NK-92 (cell line): ENCODE results near the gene ERN2.
"Not testable (repeated sequence)": the region's sequence is repeated elsewhere in the genome, so short reads cannot be mapped to it uniquely, and the experiment has no call there.

ENCODE experiments used
- DNase-seq: peaks from one replicate; lab custom pipeline; 2025; ENCODE audit not compliant: unreplicated experiment; lab: John Stamatoyannopoulos, UW

The ERN2 gene

GRCh38 chr16:23722613-23723240, 9.7 kb upstream of the ERN2 start:
- DNase-seq: not testable (repeated sequence)

GRCh38 chr16:23716484-23716883, 3.5 kb upstream of the ERN2 start:
- no peak for DNase-seq

GRCh38 chr16:23711785-23712184, 1.2 kb downstream of the ERN2 start:
- DNase-seq: no peak

GRCh38 chr16:23710504-23710903, 2.5 kb downstream of the ERN2 start:
- no peak for DNase-seq

GRCh38 chr16:23710008-23710407, 3.0 kb downstream of the ERN2 start:
- no peak for DNase-seq

- DNase-seq: no peak
Measured at GRCh38 chr16:23709536-23709935, 3.5 kb downstream of the ERN2 start.

GRCh38 chr16:23706439-23706838, 6.6 kb downstream of the ERN2 start:
- no peak for DNase-seq

- DNase-seq: no peak
Measured at GRCh38 chr16:23705517-23705902, 7.5 kb downstream of the ERN2 start.

GRCh38 chr16:23704772-23705516, 8.1 kb downstream of the ERN2 start:
- no peak for DNase-seq

GRCh38 chr16:23702951-23703350, 10.1 kb downstream of the ERN2 start:
- DNase-seq: no peak

- DNase-seq: no peak
Measured at GRCh38 chr16:23701045-23701444, 12.0 kb downstream of the ERN2 start.

GRCh38 chr16:23700509-23700908, 12.5 kb downstream of the ERN2 start:
- no peak for DNase-seq

GRCh38 chr16:23700093-23700492, 12.9 kb downstream of the ERN2 start:
- DNase-seq: no peak

GRCh38 chr16:23699100-23699499, 13.9 kb downstream of the ERN2 start:
- DNase-seq: no peak

- DNase-seq: no peak
Measured at GRCh38 chr16:23695756-23696155, 17.3 kb downstream of the ERN2 start.

GRCh38 chr16:23694644-23695373, 18.2 kb downstream of the ERN2 start:
- no peak for DNase-seq

GRCh38 chr16:23694265-23694643, 18.8 kb downstream of the ERN2 start:
- DNase-seq: no peak

GRCh38 chr16:23692190-23692837, 20.7 kb downstream of the ERN2 start:
- DNase-seq: no peak

- no peak for DNase-seq
Measured at GRCh38 chr16:23691483-23692189, 21.4 kb downstream of the ERN2 start.

- DNase-seq: no peak
Measured at GRCh38 chr16:23690771-23691482, 22.1 kb downstream of the ERN2 start.
